Vagina (tissue), 2 donors: ENCODE data around the gene BSN. TPM values are rescaled to one million over a fixed set of nuclear protein-coding genes. Genes with fewer than 3 reads are reported as not detected.

Experiments
- DNase-seq, 2 donors: peaks; one replicate each; pipeline ENCODE4 v3.0.0-alpha.2; 2017; ENCODE audit errors: extremely low spot score in 2 of 2
- H3K27ac ChIP-seq: fragments of 200-600 bp; sonication (generic); one replicate; pipeline ENCODE4 v1.5.1; 2019
- H3K27me3 ChIP-seq: fragments of 200-600 bp; sonication (generic); one replicate; pipeline ENCODE4 v1.5.1; 2019
- H3K36me3 ChIP-seq, 2 donors: fragments of 200-600 bp; sonication (generic); one replicate each; pipeline ENCODE4 v1.5.1; 2017 to 2019
- H3K4me1 ChIP-seq: fragments of 200-600 bp; sonication (generic); one replicate; pipeline ENCODE4 v1.5.1; 2019
- H3K4me3 ChIP-seq, 2 donors: fragments of 200-600 bp; sonication (generic); 1 replicate in 1 of 2; 2 replicates in 1 of 2; pipeline ENCODE4 v1.5.1; 2016 to 2019
- H3K9me3 ChIP-seq: fragments of 200-600 bp; sonication (generic); one replicate; pipeline ENCODE4 v1.5.1; 2019
- POLR2A ChIP-seq, 2 donors: fragments of 450-650 bp; IDR thresholded peaks; one replicate each; pipeline ENCODE4 v1.6.1; 2017; ENCODE audit warnings: antibody characterized with exemption in 2 of 2, mild to moderate bottlenecking in 2 of 2, moderate library complexity in 2 of 2
- POLR2AphosphoS5 ChIP-seq, 2 donors: sonication (generic); formaldehyde crosslinking; IDR thresholded peaks; one replicate each; pipeline ENCODE4 v1.9.0; 2017; ENCODE audit warnings: antibody characterized with exemption in 2 of 2, mild to moderate bottlenecking in 2 of 2, low read depth in 1 of 2; ENCODE audit not compliant: insufficient read depth in 1 of 2
- intact Hi-C: fragments of 100-400 bp; cut with DNase I; formaldehyde crosslinking; loops from one replicate; pipeline ENCODE4 v1.15.1; 2023
- total RNA-seq: library from RNA; depleted of rRNA; stranded (reverse); fragments of >200 nt; gene quantifications from one replicate; pipeline ENCODE4 v1.2.3, GENCODE V29; 2016
- TF ChIP-seq, protein P1 (sequence below), 3 experiments: fragments of 450-650 bp in 2 of 3; fragments of 200-600 bp in 1 of 3; sonication (generic) in 1 of 3; IDR thresholded peaks; one replicate each; pipeline ENCODE4 v1.5.1; 2017 to 2019; ENCODE audit warnings: antibody characterized with exemption in 3 of 3, mild to moderate bottlenecking in 2 of 3, moderate library complexity in 2 of 3

The BSN gene
- total RNA-seq, 1 donor from 2014 or later: 0.74 TPM

DNA sequence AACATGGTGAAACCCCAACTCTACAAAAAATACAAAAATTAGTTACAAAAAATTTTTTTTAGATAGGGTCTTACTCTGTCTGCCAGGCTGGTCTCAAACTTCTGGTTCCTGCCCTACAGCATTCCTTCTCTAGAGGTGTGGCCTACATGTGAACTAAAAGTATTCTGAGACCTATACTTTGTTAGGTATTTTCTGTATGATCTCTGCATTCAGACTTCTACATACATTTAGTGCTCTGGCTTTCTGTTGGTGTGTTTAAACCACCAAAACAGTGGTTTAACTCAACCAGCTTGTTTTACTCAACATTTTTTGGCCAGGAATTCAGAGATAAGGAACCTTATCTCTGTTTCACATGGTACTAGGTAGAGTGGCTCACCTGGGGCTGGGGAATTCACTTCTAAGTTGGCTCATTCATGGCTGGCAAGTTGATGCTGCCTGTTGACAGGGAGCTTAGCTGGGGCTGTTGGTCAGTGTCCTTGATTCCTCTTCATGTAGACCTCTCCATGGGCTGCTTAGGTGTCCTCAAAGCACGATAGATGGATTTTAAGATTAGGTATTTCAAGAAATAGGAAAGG, 41.4 kb upstream of the BSN start:
- no peak for TF ChIP-seq POLR2AphosphoS5 (IDR thresholded peaks at IDR 0.05; ENCODE audit: insufficient read depth in 1 of 2, low read depth in 1 of 2)
- TF ChIP-seq, protein P1, sequence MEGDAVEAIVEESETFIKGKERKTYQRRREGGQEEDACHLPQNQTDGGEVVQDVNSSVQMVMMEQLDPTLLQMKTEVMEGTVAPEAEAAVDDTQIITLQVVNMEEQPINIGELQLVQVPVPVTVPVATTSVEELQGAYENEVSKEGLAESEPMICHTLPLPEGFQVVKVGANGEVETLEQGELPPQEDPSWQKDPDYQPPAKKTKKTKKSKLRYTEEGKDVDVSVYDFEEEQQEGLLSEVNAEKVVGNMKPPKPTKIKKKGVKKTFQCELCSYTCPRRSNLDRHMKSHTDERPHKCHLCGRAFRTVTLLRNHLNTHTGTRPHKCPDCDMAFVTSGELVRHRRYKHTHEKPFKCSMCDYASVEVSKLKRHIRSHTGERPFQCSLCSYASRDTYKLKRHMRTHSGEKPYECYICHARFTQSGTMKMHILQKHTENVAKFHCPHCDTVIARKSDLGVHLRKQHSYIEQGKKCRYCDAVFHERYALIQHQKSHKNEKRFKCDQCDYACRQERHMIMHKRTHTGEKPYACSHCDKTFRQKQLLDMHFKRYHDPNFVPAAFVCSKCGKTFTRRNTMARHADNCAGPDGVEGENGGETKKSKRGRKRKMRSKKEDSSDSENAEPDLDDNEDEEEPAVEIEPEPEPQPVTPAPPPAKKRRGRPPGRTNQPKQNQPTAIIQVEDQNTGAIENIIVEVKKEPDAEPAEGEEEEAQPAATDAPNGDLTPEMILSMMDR (IDR thresholded peaks at IDR 0.05): no peak
- TF ChIP-seq POLR2A (IDR thresholded peaks at IDR 0.05): no peak
- intact Hi-C loops: no loop called here
- Histone ChIP-seq H3K27ac (no peak overlapping the region), H3K4me1 (no peaks in the 10 kb centered on the region), H3K27me3 (no peaks in the 10 kb centered on the region), H3K9me3 (no peaks in the 10 kb centered on the region), H3K4me3 (no peak overlapping the region), H3K36me3 (peaks cover 0 to 36% of the 10 kb centered on the region in 2 donors)
- DNase-seq: no peak

DNA sequence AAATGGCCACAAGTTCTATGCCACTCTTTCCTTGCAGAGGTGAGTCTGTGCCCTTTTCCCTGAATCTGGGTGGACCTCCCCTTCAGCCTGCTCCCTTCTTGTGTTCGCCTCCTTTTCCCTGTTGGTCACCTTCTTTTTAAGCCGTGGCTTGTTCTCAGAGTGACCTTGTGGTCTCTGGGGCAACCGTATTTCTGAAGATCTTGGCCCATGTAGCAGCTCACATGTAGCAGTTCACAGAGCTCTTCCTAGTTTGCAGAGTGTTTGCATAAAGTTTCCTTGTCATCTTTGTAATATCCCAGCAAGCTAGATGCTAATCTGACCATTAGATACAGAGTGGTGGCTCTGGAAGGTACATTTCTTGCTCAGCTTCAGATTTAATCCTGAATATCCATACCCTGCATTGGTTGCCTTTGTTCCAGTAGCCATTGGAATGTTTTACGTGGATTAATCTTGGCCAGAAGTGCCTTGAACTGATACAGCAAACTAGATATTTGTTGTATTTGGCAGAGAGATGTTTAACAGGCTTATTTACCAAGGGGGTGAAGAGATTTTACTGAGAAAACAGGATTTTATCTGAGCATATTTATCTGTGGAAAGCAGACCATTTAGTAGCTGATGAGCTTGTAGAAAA, 40.7 kb upstream of the BSN start:
- intact Hi-C loops: no loop called here
- no peaks in the 10 kb centered on the region for H3K9me3 ChIP-seq
- no peaks in the 10 kb centered on the region for H3K27me3 ChIP-seq
- TF ChIP-seq POLR2A (IDR thresholded peaks at IDR 0.05) (no peak), POLR2AphosphoS5 (IDR thresholded peaks at IDR 0.05; ENCODE audit: insufficient read depth in 1 of 2, low read depth in 1 of 2) (no peak)
- TF ChIP-seq, protein P1 (IDR thresholded peaks at IDR 0.05): no peak
- no peaks in the 10 kb centered on the region for H3K4me1 ChIP-seq
- no peak for DNase-seq
- H3K27ac ChIP-seq: no peak overlapping the region
- no peak overlapping the region for H3K4me3 ChIP-seq
- peaks cover 0 to 40% of the 10 kb centered on the region in 2 donors for H3K36me3 ChIP-seq

DNA sequence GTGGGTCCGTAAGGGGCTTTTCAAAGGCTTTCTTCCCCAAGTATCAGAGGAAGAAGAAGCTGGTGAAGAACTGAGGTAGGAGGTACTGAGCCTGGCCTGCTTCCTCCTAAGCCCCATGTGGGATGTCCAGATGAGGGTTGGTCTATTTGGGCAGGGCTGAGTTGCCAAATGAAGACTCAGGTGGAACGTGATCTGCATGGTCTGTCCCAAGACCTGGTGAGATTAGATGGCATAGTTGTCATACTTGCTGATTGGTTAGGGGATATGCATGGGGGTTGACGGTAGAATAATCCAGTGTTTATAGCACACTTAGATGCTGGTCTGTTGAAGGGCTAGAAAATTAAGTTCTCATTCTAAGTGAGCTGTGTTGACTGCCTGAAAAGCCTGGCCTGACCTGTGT, 36.3 kb upstream of the BSN start:
- Histone ChIP-seq H3K27me3 (no peaks in the 10 kb centered on the region), H3K9me3 (no peaks in the 10 kb centered on the region), H3K4me3 (no peak overlapping the region), H3K36me3 (peaks cover 0 to 17% of the 10 kb centered on the region in 2 donors), H3K4me1 (no peaks in the 10 kb centered on the region), H3K27ac (no peak overlapping the region)
- DNase-seq: no peak
- TF ChIP-seq, protein P1 (IDR thresholded peaks at IDR 0.05): no peak
- intact Hi-C loops: no loop called here

DNA sequence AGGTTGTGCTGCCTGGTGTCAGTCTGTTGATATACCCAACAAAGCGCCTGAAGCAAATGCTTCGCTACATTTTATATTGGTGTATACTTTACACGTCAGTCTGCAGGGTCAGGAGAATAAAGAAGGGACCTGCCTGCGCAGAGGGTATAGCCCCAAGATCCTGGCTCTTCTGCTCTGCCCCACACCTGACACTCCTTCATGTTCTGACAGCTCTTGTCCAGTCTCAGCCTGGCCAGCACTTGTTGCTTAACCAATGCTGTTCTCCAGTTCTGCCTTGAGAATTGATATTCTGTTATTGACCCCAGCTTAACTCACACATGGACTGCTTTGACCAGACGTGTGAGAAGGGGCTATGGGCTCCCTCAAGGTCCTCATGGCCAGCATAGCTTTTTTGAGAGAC, 35.8 kb upstream of the BSN start:
- no peak for DNase-seq
- H3K4me3 ChIP-seq: no peak overlapping the region
- no peaks in the 10 kb centered on the region for H3K27me3 ChIP-seq
- no peaks in the 10 kb centered on the region for H3K9me3 ChIP-seq
- no peaks in the 10 kb centered on the region for H3K4me1 ChIP-seq
- TF ChIP-seq POLR2AphosphoS5 (IDR thresholded peaks at IDR 0.05; ENCODE audit: insufficient read depth in 1 of 2, low read depth in 1 of 2): no peak
- TF ChIP-seq, protein P1 (IDR thresholded peaks at IDR 0.05): no peak
- TF ChIP-seq POLR2A (IDR thresholded peaks at IDR 0.05): no peak
- H3K36me3 ChIP-seq: peaks cover 0 to 13% of the 10 kb centered on the region in 2 donors
- intact Hi-C loops: no loop called here
- no peak overlapping the region for H3K27ac ChIP-seq

DNA sequence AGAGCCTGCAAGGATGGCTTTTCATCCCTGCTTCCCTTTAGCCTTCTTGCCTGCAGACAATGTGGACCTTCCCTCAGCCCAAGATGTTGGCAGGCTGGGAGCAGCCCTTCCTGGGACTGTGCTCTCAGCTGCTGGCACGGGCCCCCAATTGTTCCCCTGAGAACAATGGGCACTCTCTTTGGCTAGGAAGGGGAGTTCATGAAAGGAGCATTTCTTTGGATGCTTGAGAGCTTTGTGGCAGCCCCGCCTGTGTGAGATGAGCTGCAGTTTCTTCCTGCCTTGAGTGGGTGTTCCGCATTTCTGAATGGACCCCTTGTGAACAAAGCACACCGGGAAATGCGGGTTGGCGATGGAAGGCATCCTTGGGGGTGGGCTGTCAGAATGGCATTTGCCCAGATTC, 35.0 kb upstream of the BSN start:
- Histone ChIP-seq H3K4me3 (no peak overlapping the region), H3K27ac (no peak overlapping the region), H3K4me1 (peaks cover 6% of the 10 kb centered on the region), H3K36me3 (peaks cover 0 to 10% of the 10 kb centered on the region in 2 donors), H3K27me3 (no peaks in the 10 kb centered on the region), H3K9me3 (no peaks in the 10 kb centered on the region)
- intact Hi-C loops: no loop called here
- DNase-seq: no peak
- TF ChIP-seq POLR2A (IDR thresholded peaks at IDR 0.05): no peak
- TF ChIP-seq, protein P1 (IDR thresholded peaks at IDR 0.05): no peak
- no peak for TF ChIP-seq POLR2AphosphoS5 (IDR thresholded peaks at IDR 0.05; ENCODE audit: insufficient read depth in 1 of 2, low read depth in 1 of 2)
